GM23338 (cell line): Measurements from ENCODE around the gene SEC14L1.
A peak's percentile ranks its signal among the peaks of the same experiment; 100 is the strongest.

Experiments used
- EZH2 ChIP-seq: fragments of 200-600 bp; sonication (generic); IDR thresholded peaks from one replicate; pipeline ENCODE4 v1.8.0; 2017; ENCODE audit warnings: antibody characterized with exemption, mild to moderate bottlenecking, low read depth; ENCODE audit not compliant: unreplicated experiment
- POLR2AphosphoS5 ChIP-seq: IDR thresholded peaks from 2 replicates; pipeline ENCODE4 v1.6.1; 2016; ENCODE audit warnings: antibody characterized with exemption, low read depth
- TF ChIP-seq, protein P1 (sequence below): IDR thresholded peaks from one replicate; pipeline ENCODE4 v1.6.1; 2018; ENCODE audit warnings: antibody characterized with exemption; ENCODE audit not compliant: unreplicated experiment
- TF ChIP-seq, protein P2 (sequence below), 2 experiments: fragments of 200-600 bp in 1 of 2; sonication (generic) in 1 of 2; conservative IDR thresholded peaks; 2 replicates each; pipeline versions ENCODE4 v1.5.1 to v1.6.1; 2016 to 2017; ENCODE audit warnings: antibody characterized with exemption in 2 of 2, low read depth in 2 of 2, mild to moderate bottlenecking in 2 of 2, moderate library complexity in 1 of 2

DNA sequence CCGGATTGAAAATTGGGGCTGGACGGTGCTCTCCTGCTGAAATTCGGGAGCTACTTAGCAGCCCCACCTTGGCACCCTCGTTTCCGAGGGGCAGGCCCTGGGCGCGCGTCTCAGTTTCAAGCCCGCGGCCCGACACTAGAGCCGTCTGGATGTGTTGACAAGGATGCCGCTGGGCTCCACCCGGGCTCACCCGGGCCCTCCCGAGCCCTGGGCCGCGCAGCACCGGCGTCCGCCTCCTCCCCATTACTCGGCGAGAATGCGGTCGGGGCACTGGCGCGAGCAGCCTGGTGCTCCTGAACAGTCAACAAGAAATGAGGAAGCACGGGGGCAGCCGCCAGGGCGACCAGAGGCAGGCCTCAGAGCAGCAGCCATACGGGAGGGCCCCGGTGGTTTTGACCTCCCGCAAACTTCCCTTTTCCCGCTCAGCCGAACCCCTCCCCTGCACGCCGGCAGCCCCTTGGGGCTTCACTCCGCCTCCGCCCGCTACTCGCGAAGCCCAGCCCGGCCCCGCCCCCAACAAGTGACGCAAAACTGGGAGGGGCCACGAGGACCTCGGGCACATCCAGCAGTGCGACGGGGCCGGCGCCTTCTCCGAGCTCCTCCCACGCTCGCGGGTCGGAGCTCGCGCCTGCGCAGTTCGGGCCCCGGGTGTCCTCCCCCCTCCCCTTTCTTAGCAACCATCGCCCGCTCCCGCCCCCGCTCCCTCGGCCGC lies 447 bp upstream of the SEC14L1 start:
- TF ChIP-seq, protein P1, sequence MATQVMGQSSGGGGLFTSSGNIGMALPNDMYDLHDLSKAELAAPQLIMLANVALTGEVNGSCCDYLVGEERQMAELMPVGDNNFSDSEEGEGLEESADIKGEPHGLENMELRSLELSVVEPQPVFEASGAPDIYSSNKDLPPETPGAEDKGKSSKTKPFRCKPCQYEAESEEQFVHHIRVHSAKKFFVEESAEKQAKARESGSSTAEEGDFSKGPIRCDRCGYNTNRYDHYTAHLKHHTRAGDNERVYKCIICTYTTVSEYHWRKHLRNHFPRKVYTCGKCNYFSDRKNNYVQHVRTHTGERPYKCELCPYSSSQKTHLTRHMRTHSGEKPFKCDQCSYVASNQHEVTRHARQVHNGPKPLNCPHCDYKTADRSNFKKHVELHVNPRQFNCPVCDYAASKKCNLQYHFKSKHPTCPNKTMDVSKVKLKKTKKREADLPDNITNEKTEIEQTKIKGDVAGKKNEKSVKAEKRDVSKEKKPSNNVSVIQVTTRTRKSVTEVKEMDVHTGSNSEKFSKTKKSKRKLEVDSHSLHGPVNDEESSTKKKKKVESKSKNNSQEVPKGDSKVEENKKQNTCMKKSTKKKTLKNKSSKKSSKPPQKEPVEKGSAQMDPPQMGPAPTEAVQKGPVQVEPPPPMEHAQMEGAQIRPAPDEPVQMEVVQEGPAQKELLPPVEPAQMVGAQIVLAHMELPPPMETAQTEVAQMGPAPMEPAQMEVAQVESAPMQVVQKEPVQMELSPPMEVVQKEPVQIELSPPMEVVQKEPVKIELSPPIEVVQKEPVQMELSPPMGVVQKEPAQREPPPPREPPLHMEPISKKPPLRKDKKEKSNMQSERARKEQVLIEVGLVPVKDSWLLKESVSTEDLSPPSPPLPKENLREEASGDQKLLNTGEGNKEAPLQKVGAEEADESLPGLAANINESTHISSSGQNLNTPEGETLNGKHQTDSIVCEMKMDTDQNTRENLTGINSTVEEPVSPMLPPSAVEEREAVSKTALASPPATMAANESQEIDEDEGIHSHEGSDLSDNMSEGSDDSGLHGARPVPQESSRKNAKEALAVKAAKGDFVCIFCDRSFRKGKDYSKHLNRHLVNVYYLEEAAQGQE: peak; percentile 10
- peak; percentile 94 for TF ChIP-seq POLR2AphosphoS5
- TF ChIP-seq, protein P2, sequence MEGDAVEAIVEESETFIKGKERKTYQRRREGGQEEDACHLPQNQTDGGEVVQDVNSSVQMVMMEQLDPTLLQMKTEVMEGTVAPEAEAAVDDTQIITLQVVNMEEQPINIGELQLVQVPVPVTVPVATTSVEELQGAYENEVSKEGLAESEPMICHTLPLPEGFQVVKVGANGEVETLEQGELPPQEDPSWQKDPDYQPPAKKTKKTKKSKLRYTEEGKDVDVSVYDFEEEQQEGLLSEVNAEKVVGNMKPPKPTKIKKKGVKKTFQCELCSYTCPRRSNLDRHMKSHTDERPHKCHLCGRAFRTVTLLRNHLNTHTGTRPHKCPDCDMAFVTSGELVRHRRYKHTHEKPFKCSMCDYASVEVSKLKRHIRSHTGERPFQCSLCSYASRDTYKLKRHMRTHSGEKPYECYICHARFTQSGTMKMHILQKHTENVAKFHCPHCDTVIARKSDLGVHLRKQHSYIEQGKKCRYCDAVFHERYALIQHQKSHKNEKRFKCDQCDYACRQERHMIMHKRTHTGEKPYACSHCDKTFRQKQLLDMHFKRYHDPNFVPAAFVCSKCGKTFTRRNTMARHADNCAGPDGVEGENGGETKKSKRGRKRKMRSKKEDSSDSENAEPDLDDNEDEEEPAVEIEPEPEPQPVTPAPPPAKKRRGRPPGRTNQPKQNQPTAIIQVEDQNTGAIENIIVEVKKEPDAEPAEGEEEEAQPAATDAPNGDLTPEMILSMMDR (conservative IDR thresholded peaks at IDR 0.05; ENCODE audit: low read depth in 2 of 2): no peak
- TF ChIP-seq EZH2: no peak
